ENCODE results near the gene JDP2. TPM values are rescaled to one million over a fixed set of nuclear protein-coding genes. Genes with fewer than 3 reads are reported as not detected.

JDP2 gene
- total RNA-seq, 2 experiments from 2014 or later, result 1.3 to 1.4 TPM

GRCh38 chr14:75449696-75450095 is 21.9 kb downstream of the JDP2 start:
- H3K4me3 Mint-ChIP-seq, result no peak overlapping the region
- intact Hi-C loops (cut with micrococcal nuclease), result no loop called here
- POLR2A ChIA-PET, result interaction anchor here (1.1 kb wide), 1 partner anchor 12 kb away, joined by 3 read pairs; no protein-coding TSS in a partner anchor

DNA sequence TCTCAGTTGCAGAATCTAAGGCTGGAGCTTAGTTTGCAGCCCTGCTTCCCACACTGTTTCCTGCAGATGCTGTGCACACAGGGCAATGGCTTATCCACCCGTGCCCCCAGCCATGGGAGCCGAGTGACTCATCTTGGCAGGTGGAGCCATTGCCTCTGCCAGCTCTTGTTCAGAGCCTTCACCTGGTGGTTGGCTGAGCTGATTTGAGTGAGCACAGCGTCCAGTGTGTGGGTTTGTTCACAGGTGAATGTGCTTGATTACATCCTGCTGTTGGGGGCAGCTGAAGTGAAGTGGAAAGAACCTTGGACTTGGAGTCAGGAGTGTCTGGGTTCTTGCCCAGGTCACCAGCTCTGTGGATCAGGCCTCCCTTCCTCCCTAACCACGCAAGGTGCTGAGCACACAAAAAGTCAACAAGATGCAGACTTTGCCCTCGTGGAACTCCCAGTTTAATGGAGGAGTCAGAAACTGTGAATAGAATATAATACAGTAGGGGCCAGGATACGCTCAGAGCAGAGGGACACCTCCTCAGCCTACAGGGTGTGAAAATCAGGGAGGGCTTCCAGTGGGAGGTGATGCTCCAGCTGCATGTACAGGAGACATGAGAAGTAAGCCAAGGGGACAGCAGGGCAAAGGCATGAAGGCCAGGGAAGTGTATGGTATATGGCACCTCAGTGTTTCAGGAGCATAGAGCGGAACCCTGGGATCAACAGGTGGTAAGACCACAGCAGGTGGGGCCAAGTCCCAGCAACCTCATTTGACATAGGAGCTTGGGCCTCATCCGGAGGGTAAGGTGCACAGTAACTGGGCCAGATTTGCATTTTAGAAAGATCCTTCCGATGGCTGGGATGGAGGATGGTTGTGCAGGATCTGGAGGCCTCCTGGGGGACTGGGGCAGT is 22.8 kb downstream of the JDP2 start:
- ChIA-PET CTCF (interaction anchor here (0.7 to 1.3 kb wide), 2 partner anchors 143 to 149 kb away, joined by 3 read pairs; no protein-coding TSS in a partner anchor), POLR2A (no interaction called here)
- ATAC-seq, result no peak
- Mint-ChIP-seq H3K9me3 (no peaks in the 10 kb centered on the region), H3K4me3 (no peak overlapping the region), H3K27me3 (peaks cover 3% of the 10 kb centered on the region), H3K27ac (no peak overlapping the region), H3K4me1 (ENCODE audit: low read depth) (no peaks in the 10 kb centered on the region), H3K36me3 (ENCODE audit: low read depth) (no peaks in the 10 kb centered on the region)
- no peak for DNase-seq
- TF ChIP-seq, protein P1, sequence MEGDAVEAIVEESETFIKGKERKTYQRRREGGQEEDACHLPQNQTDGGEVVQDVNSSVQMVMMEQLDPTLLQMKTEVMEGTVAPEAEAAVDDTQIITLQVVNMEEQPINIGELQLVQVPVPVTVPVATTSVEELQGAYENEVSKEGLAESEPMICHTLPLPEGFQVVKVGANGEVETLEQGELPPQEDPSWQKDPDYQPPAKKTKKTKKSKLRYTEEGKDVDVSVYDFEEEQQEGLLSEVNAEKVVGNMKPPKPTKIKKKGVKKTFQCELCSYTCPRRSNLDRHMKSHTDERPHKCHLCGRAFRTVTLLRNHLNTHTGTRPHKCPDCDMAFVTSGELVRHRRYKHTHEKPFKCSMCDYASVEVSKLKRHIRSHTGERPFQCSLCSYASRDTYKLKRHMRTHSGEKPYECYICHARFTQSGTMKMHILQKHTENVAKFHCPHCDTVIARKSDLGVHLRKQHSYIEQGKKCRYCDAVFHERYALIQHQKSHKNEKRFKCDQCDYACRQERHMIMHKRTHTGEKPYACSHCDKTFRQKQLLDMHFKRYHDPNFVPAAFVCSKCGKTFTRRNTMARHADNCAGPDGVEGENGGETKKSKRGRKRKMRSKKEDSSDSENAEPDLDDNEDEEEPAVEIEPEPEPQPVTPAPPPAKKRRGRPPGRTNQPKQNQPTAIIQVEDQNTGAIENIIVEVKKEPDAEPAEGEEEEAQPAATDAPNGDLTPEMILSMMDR (IDR thresholded peaks at IDR 0.05), result no peak
- intact Hi-C loops (cut with micrococcal nuclease), result no loop called here

More at GRCh38 chr14:75449696-75450095, 21.9 kb downstream of the JDP2 start:
- CTCF ChIA-PET, result interaction anchor here (0.7 to 1.4 kb wide), 6 partner anchors 12 to 148 kb away, joined by 3 to 4 read pairs (median 3); no protein-coding TSS in a partner anchor
- Mint-ChIP-seq H3K36me3 (ENCODE audit: low read depth) (no peaks in the 10 kb centered on the region), H3K9me3 (no peaks in the 10 kb centered on the region), H3K27ac (no peak overlapping the region), H3K4me1 (ENCODE audit: low read depth) (no peaks in the 10 kb centered on the region), H3K27me3 (peaks cover 3% of the 10 kb centered on the region)
- DNase-seq (no peak), ATAC-seq (no peak)
- TF ChIP-seq, protein P1 (IDR thresholded peaks at IDR 0.05), result no peak

- Mint-ChIP-seq H3K9me3 (no peaks in the 10 kb centered on the region), H3K4me3 (no peak overlapping the region), H3K27me3 (peaks cover 3% of the 10 kb centered on the region), H3K4me1 (ENCODE audit: low read depth) (no peaks in the 10 kb centered on the region), H3K27ac (no peak overlapping the region), H3K36me3 (ENCODE audit: low read depth) (no peaks in the 10 kb centered on the region)
- ChIA-PET POLR2A (no interaction called here), CTCF (interaction anchor here (1.1 to 1.9 kb wide), 2 partner anchors 37 to 130 kb away, joined by 3 to 10 read pairs; no protein-coding TSS in a partner anchor)
- TF ChIP-seq, protein P1 (IDR thresholded peaks at IDR 0.05), result no peak
- DNase-seq (no peak), ATAC-seq (no peak)
- intact Hi-C loops (cut with micrococcal nuclease), result no loop called here
Measured at GRCh38 chr14:75452324-75452723, 24.5 kb downstream of the JDP2 start.

GRCh38 chr14:75452900-75453816 is 25.3 kb downstream of the JDP2 start:
- Mint-ChIP-seq H3K9me3 (no peaks in the 10 kb centered on the region), H3K27me3 (peaks cover 2% of the 10 kb centered on the region), H3K4me1 (ENCODE audit: low read depth) (no peaks in the 10 kb centered on the region), H3K36me3 (ENCODE audit: low read depth) (no peaks in the 10 kb centered on the region), H3K27ac (no peak overlapping the region), H3K4me3 (no peak overlapping the region)
- ATAC-seq (no peak), DNase-seq (no peak)
- intact Hi-C loops (cut with micrococcal nuclease), result no loop called here
- CTCF ChIA-PET, result interaction anchor here (0.6 to 1.9 kb wide), 17 partner anchors 9 to 313 kb away, joined by 3 to 17 read pairs (median 4); no protein-coding TSS in a partner anchor
- POLR2A ChIA-PET, result no interaction called here
- TF ChIP-seq, protein P1 (IDR thresholded peaks at IDR 0.05), result no peak
